Measurements from ENCODE around the gene KDM4E.

DNA sequence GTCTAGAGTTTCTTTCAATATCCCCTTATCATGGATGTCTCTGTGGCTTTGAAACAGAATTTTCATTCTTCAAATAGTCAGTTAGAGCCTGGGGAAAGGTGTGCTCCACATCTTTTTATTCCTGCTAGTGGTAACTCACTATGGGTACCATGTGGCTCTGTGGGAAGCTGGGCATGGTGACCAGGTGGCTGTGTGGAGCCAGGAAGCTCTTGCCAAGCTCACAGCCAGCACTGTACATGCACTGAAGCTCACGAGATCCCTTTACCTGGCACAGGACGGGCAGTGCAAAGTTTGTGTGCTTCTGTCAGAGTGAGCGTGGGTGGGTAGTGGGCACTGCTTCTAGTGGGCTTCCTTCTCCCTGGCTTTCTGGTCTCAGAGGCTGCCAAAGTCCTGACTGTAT is 17.8 kb downstream of the KDM4E start:
- TF ChIP-seq, protein P1, sequence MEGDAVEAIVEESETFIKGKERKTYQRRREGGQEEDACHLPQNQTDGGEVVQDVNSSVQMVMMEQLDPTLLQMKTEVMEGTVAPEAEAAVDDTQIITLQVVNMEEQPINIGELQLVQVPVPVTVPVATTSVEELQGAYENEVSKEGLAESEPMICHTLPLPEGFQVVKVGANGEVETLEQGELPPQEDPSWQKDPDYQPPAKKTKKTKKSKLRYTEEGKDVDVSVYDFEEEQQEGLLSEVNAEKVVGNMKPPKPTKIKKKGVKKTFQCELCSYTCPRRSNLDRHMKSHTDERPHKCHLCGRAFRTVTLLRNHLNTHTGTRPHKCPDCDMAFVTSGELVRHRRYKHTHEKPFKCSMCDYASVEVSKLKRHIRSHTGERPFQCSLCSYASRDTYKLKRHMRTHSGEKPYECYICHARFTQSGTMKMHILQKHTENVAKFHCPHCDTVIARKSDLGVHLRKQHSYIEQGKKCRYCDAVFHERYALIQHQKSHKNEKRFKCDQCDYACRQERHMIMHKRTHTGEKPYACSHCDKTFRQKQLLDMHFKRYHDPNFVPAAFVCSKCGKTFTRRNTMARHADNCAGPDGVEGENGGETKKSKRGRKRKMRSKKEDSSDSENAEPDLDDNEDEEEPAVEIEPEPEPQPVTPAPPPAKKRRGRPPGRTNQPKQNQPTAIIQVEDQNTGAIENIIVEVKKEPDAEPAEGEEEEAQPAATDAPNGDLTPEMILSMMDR (IDR thresholded peaks at IDR 0.05) = no peak
- TF ChIP-seq POLR2A (IDR thresholded peaks at IDR 0.05) = no peak

Measured in uterus (tissue), 2 donors.